IPS DF 19.7 (cell line): ENCODE results near the gene CLMN.
"Not testable (repeated sequence)": the region's sequence is repeated elsewhere in the genome, so short reads cannot be mapped to it uniquely, and the experiment has no call there.

Source experiments
- DNase-seq: peaks from one replicate; pipeline ENCODE4 v3.0.0-alpha.2; 2013; ENCODE audit warnings: low read depth, low spot score

CLMN gene

GRCh38 chr14:95289323-95290010, 30.2 kb downstream of the CLMN start:
- no peak for DNase-seq

DNA sequence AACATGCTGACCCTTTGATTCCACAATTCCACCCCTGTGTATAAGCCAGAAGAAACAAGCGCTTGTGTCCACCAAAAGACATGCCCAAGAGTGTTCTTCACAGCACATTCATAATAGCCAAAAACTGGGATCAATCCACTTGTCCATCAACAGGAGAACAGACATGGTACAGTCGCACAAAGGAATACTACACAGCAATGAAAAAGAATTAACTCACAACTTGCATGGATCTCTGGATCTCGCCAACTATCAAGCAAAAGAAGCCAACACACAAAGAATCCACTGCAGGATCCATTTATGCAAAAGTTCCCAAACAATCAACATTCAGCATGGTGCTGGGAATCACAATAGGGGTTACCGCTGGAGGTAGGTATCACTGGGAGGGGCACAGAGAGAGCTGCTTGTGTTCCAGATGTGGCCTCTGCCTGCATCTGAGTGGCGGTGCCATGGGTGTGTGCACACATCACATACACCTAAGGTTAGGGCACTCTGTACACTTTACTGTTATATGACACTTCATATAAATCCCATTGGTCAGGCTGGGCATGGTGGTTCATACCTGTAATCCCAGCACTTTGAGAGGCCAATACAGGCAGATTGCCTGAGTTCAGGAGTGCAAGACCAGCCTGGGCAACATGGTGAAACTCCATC, 30.9 kb downstream of the CLMN start:
- no peak for DNase-seq

DNA sequence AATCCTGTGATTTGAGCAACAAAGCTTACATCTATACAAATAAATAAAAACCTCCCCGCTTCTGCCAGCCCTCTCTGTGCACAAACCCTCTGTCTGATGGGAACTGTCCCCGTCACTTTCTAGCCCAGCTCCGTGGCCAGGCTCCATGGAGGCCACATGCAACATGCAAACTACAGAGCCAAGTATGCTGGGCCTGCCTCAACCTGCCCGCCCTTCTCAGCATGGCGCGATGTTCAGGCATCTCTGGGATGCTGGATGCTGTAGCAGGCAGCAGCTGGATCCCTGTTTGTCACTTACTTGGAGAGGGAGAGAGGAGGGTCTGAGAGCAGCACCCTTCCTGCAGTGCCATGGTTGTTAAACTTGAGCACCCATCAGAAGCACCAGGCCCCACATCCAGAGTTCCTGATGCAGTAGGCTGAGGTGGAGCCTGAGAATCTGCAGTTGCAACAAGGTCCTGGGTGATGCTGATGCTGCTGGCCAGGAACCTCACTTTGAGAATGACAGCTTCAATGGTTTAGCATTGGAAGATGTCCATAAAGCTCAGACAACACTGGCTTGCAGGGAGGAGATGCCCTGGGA, 32.4 kb downstream of the CLMN start:
- no peak for DNase-seq

GRCh38 chr14:95286645-95287044, 33.1 kb downstream of the CLMN start:
- no peak for DNase-seq

GRCh38 chr14:95285566-95285965, 34.1 kb downstream of the CLMN start:
- no peak for DNase-seq

DNA sequence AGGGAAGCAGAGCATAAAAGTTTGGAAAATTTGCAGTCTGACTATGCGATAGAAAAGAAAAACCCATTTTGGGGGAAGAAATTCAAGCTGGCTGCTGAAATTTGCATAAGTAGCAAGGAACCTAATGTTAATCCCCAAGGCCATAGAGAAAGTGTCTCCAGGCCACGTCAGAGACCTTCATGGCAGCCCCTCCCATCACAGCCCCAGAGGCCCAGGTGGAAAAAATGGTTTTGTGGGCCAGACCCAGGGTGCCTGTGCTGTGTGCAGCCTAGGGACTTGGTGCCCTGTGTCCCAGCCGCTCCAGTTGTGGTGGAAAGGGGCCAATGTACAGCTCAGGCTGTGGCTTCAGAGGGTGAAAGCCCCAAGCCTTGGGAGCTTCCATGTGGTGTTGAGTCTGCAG, 35.9 kb downstream of the CLMN start:
- DNase-seq: not testable (repeated sequence)

DNA sequence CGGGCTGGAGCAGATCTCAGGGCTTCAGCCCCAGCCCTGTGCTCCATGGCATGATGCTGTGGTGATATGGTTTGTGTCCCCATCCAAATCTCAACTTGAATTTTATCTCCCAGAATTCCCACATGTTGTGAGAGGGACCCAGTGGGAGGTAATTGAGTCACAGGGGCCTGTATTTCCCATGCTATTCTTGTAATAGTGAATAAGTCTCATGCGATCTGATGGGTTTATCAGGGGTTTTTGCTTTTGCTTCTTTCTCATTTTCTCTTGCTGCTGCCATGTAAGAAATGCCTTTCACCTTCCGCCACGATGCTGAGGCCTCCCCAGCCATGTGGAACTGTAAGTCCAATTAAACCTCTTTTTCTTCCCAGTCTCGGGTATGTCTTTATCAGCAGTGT, 36.7 kb downstream of the CLMN start:
- not testable (repeated sequence) for DNase-seq

- no peak for DNase-seq
These were observed 37.2 kb downstream of the CLMN start for GRCh38 chr14:95282354-95282985.

- DNase-seq: no peak
These were observed 38.0 kb downstream of the CLMN start for GRCh38 chr14:95281560-95282176.

DNA sequence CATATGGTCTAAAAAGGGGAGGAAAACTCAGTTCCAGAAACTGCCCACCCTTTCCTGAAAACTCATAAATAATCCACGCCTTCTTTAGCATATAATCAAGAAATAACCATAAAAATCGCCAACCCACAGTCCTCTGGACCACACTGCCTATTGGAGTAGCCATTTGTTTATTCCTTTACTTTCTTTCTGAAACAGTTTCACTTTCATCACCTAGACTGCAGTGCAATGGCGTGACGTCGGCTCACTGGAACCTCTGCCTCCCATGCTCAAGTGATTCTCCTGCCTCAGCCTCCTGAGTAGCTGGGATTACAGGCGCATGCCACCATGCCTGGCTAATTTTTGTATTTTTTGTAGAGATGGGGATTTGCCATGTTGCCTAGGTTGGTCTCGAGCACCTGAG, 44.2 kb downstream of the CLMN start:
- no peak for DNase-seq

DNA sequence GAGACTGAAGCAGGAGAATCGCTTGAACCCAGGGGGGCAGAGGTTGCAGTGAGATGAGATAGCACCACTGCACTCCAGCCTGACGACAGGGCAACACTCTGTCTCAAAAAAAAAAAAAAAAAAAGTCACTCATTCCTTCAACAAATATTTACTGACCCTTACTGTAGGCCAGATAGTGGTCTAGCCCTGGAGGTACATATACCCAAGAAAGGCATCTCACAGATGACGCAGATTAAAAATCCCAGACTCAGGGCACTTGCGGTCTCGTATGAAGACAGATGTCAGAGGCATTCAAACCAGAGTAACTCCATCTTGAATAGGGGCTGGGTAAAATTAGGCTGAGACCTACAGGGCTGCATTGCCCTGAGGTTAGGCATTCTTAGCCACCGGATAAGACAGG, 44.8 kb downstream of the CLMN start:
- no peak for DNase-seq

- no peak for DNase-seq
These were observed 45.4 kb downstream of the CLMN start for GRCh38 chr14:95274279-95274678.

GRCh38 chr14:95273001-95273978, 46.4 kb downstream of the CLMN start:
- DNase-seq: no peak

- DNase-seq: no peak
These were observed 47.7 kb downstream of the CLMN start for GRCh38 chr14:95272057-95272456.

- no peak for DNase-seq
These were observed 49.5 kb downstream of the CLMN start for GRCh38 chr14:95270203-95270602.

GRCh38 chr14:95269493-95269892, 50.2 kb downstream of the CLMN start:
- DNase-seq: no peak

DNA sequence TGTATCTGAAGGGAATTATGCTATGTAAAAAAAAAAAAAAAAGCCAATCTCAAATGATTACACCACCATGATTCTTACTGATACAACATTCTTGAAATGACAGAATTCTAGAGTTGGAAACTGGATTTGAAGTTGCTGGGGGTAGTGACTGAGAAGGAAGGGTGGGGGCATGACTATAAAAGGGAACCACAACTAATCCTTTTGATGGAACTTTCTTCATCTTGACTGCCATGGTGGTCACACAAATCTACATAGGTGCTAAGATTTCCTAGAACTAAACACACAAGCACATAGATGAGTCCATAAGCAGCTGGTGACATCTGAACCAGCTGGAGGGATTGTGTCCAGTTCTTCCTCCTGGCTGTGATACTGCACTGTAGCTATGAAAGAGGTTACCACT, 51.4 kb downstream of the CLMN start:
- DNase-seq: no peak

GRCh38 chr14:95267306-95267705, 52.4 kb downstream of the CLMN start:
- DNase-seq: no peak

- no peak for DNase-seq
These were observed 54.3 kb downstream of the CLMN start for GRCh38 chr14:95265106-95266094.
